CD14-positive monocyte (primary cell): ENCODE results near the gene RAPGEF6. TPM values are rescaled to one million over a fixed set of nuclear protein-coding genes. Genes with fewer than 3 reads are reported as not detected.

Experiments used
- DNase-seq, 3 donors: peaks; one replicate each; pipeline ENCODE4 v3.0.0-alpha.2; 2011 to 2022
- H2AFZ ChIP-seq: 2 replicates; pipeline ENCODE4 v1.6.0; 2012; ENCODE audit warnings: mild to moderate bottlenecking, low read depth, low read length, inconsistent platforms; ENCODE audit not compliant: insufficient read depth, poor library complexity, severe bottlenecking
- H3K27ac ChIP-seq, 2 donors: 1 replicate in 1 of 2; 2 replicates in 1 of 2; pipeline ENCODE4 v1.5.1; 2012 to 2013; ENCODE audit warnings: low read length in 2 of 2, control low read depth in 1 of 2, inconsistent platforms in 1 of 2, low read depth in 1 of 2, mild to moderate bottlenecking in 1 of 2
- H3K27me3 ChIP-seq, 2 donors: one replicate each; pipeline versions ENCODE4 v1.6.0 to v1.6.1; 2011 to 2013; ENCODE audit warnings: low read length in 2 of 2; ENCODE audit not compliant: control insufficient read depth in 2 of 2, insufficient read depth in 2 of 2
- H3K36me3 ChIP-seq, 2 donors: replicated peaks in 1 of 2; 1 replicate in 1 of 2; 2 replicates in 1 of 2; pipeline versions ENCODE4 v1.5.1 to v1.6.1; 2012 to 2013; ENCODE audit warnings: low read length in 2 of 2, control low read depth in 1 of 2, inconsistent platforms in 1 of 2, mild to moderate bottlenecking in 1 of 2; ENCODE audit not compliant: insufficient read depth in 2 of 2, control insufficient read depth in 1 of 2
- H3K4me1 ChIP-seq, 2 donors: 1 replicate in 1 of 2; 2 replicates in 1 of 2; pipeline versions ENCODE4 v1.5.1 to v1.6.1; 2012 to 2013; ENCODE audit warnings: low read length in 2 of 2, control low read depth in 1 of 2, inconsistent platforms in 1 of 2, mild to moderate bottlenecking in 1 of 2, moderate library complexity in 1 of 2; ENCODE audit not compliant: insufficient read depth in 2 of 2, control insufficient read depth in 1 of 2
- H3K4me2 ChIP-seq: replicated peaks from 2 replicates; pipeline ENCODE3; 2012; ENCODE audit warnings: low read length, moderate library complexity, mild to moderate bottlenecking; ENCODE audit not compliant: poor library complexity, severe bottlenecking; ENCODE audit errors: extremely low read depth
- H3K4me3 ChIP-seq, 3 experiments: fragments of 200-600 bp in 1 of 3; sonication (generic) in 1 of 3; replicated peaks in 1 of 3; 1 replicate in 2 of 3; 2 replicates in 1 of 3; pipeline ENCODE4 v1.5.1; 2011 to 2013; ENCODE audit warnings: low read length in 3 of 3, mild to moderate bottlenecking in 3 of 3, control low read depth in 2 of 3, low read depth in 2 of 3, inconsistent platforms in 1 of 3, moderate library complexity in 1 of 3
- H3K79me2 ChIP-seq: 2 replicates; pipeline ENCODE4 v1.6.0; 2012; ENCODE audit warnings: mild to moderate bottlenecking, control low read depth, inconsistent platforms, low read length, moderate library complexity; ENCODE audit not compliant: insufficient read depth
- H3K9ac ChIP-seq: 2 replicates; pipeline ENCODE4 v1.6.0; 2017; ENCODE audit warnings: low read length, mild to moderate bottlenecking; ENCODE audit not compliant: insufficient read depth, poor library complexity, severe bottlenecking
- H3K9me3 ChIP-seq, 2 donors: replicated peaks in 1 of 2; 1 replicate in 1 of 2; 2 replicates in 1 of 2; pipeline versions ENCODE4 v1.5.1 to v1.6.1; 2012 to 2013; ENCODE audit warnings: low read length in 2 of 2, control low read depth in 1 of 2; ENCODE audit not compliant: control insufficient read depth in 1 of 2, insufficient read depth in 1 of 2
- H4K20me1 ChIP-seq: 2 replicates; pipeline ENCODE4 v1.6.0; 2012; ENCODE audit warnings: mild to moderate bottlenecking, low read length, control low read depth, moderate library complexity; ENCODE audit not compliant: insufficient read depth
- H3K27ac Mint-ChIP-seq, 7 donors: one replicate each; pipeline ENCODE4 v1.8.0; 2020; ENCODE audit warnings: mild to moderate bottlenecking in 7 of 7, mixed read lengths in 7 of 7, moderate library complexity in 6 of 7, inconsistent platforms in 2 of 7
- H3K27me3 Mint-ChIP-seq, 3 donors: one replicate each; pipeline ENCODE4 v1.8.0; 2021 to 2022; ENCODE audit warnings: low read depth in 3 of 3, mild to moderate bottlenecking in 3 of 3, mixed read lengths in 3 of 3, moderate library complexity in 3 of 3, inconsistent platforms in 1 of 3
- H3K36me3 Mint-ChIP-seq, 2 donors: one replicate each; pipeline ENCODE4 v1.8.0; 2020; ENCODE audit warnings: mixed read lengths in 2 of 2, inconsistent platforms in 1 of 2, mild to moderate bottlenecking in 1 of 2
- H3K4me1 Mint-ChIP-seq: one replicate; pipeline ENCODE4 v1.8.0; 2020; ENCODE audit warnings: mild to moderate bottlenecking, mixed read lengths
- H3K4me3 Mint-ChIP-seq, 2 donors: one replicate each; pipeline ENCODE4 v1.8.0; 2020; ENCODE audit warnings: mild to moderate bottlenecking in 2 of 2, mixed read lengths in 2 of 2, moderate library complexity in 1 of 2
- H3K9me3 Mint-ChIP-seq, 7 donors: one replicate each; pipeline ENCODE4 v1.8.0; 2020 to 2022; ENCODE audit warnings: mixed read lengths in 7 of 7, mild to moderate bottlenecking in 6 of 7, moderate library complexity in 6 of 7, inconsistent platforms in 2 of 7
- CTCF ChIP-seq: fragments of 200-600 bp; IDR thresholded peaks from one replicate; pipeline ENCODE4 v1.8.0; 2022; ENCODE audit warnings: antibody characterized with exemption, mild to moderate bottlenecking
- WGBS: methylation state at CpG from one replicate; pipeline ENCODE4 v1.1.5; 2013; ENCODE audit warnings: missing lambda C conversion rate; ENCODE audit not compliant: insufficient coverage; 5-methylcytosine and 5-hydroxymethylcytosine counted together
- intact Hi-C, 2 donors: fragments of 100-400 bp; cut with micrococcal nuclease; formaldehyde crosslinking; loops; one replicate each; pipeline versions ENCODE4 v1.15.0 to v1.15.1; 2023
- polyA plus RNA-seq, 3 donors: library from polyadenylated mRNA; depleted of rRNA in 1 of 3; unstranded in 2 of 3; stranded (reverse) in 1 of 3; fragments of 300-500 nt in 2 of 3; fragments of >200 nt in 1 of 3; fragmentation: Illumina TruSeq in 2 of 3; gene quantifications; 1 replicate in 2 of 3; 2 replicates in 1 of 3; pipeline ENCODE4 v1.2.3, GENCODE V29; 2012 to 2021

Gene RAPGEF6
- polyA plus RNA-seq, 3 donors = 2.9 to 4.8 (median 4.8) TPM

DNA sequence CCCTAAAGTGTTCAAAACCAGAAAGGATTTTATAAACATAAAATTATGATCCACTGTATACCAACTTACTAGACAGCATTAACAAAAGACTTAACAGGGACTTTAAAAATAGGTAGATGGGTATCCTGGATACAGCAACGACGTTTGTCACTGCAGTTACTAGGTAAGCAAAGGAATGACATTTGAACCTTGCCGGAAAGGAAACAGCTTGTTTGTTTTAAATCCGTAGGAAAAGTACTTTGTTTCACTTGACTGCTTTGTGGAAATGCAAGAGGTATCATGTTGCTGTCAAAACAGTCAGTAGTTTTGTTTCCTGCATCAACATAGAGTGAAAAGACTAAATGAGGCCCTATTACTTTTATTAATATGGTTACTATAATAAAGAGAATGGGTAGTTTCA is 248.2 kb downstream of the RAPGEF6 start:
- peaks cover 59 to 76% of the 10 kb centered on the region in 2 donors for H3K36me3 ChIP-seq
- no peak overlapping the region for H3K9ac ChIP-seq
- Mint-ChIP-seq H3K27me3 (no peaks in the 10 kb centered on the region), H3K27ac (no peak overlapping the region), H3K36me3 (peaks cover 45 to 61% of the 10 kb centered on the region in 2 donors), H3K4me1 (peaks cover 9% of the 10 kb centered on the region), H3K4me3 (no peak overlapping the region), H3K9me3 (no peaks in the 10 kb centered on the region)
- no peak for TF ChIP-seq CTCF
- no peak overlapping the region for H3K4me3 ChIP-seq
- no peak overlapping the region for H2AFZ ChIP-seq
- no peak overlapping the region for H3K27ac ChIP-seq
- 100% methylated on average over 1 of the region's 4 CpGs for whole genome bisulfite sequencing
- no peak for DNase-seq
- intact Hi-C loops = loop anchor here in 1 of 2 donors (10.0 kb wide), 1 partner anchor 112 kb away; no protein-coding TSS in a partner anchor
- H3K27me3 ChIP-seq = no peaks in the 10 kb centered on the region
- no peak overlapping the region for H3K4me2 ChIP-seq
- no peaks in the 10 kb centered on the region for H3K9me3 ChIP-seq
- peaks cover 68% of the 10 kb centered on the region for H3K79me2 ChIP-seq
- peaks cover 44% of the 10 kb centered on the region for H4K20me1 ChIP-seq
- peaks cover 8% of the 10 kb centered on the region in 2 donors for H3K4me1 ChIP-seq

DNA sequence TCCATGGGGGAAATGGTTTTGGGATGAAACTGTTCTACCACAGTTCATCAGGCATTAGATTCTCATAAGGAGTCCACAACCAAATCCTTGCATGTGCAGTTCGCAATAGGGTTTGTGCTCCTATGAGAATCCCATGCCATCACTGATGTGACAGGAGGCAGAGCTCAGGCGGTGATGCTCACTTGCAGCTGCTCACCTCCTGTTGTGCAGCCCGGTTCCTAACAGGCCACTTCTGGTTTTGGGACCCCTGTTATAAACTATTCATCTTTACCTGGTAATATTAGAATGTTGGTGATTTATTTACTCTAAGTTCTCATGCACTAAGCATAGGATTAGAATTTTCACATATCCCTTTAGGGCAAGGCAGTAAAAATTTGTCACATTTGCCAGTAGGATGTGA is 248.9 kb downstream of the RAPGEF6 start:
- H3K79me2 ChIP-seq = peaks cover 74% of the 10 kb centered on the region
- H3K4me2 ChIP-seq = no peak overlapping the region
- Mint-ChIP-seq H3K4me1 (peaks cover 15% of the 10 kb centered on the region), H3K36me3 (peaks cover 43 to 59% of the 10 kb centered on the region in 2 donors), H3K4me3 (no peak overlapping the region), H3K9me3 (no peaks in the 10 kb centered on the region), H3K27me3 (no peaks in the 10 kb centered on the region), H3K27ac (peak overlapping the region in 1 of 7 donors; percentile 8)
- no peaks in the 10 kb centered on the region for H3K9me3 ChIP-seq
- intact Hi-C loops = loop anchor here in 1 of 2 donors (10.0 kb wide), 1 partner anchor 111 kb away; no protein-coding TSS in a partner anchor
- H3K9ac ChIP-seq = no peak overlapping the region
- no peak overlapping the region for H2AFZ ChIP-seq
- no peaks in the 10 kb centered on the region for H3K27me3 ChIP-seq
- peak overlapping the region in 1 of 2 donors; percentile 48 for H3K27ac ChIP-seq
- no peak overlapping the region for H3K4me3 ChIP-seq
- peaks cover 15% of the 10 kb centered on the region in 2 donors for H3K4me1 ChIP-seq
- peaks cover 44% of the 10 kb centered on the region for H4K20me1 ChIP-seq
- WGBS = 100% methylated on average over 2 of the region's 3 CpGs
- TF ChIP-seq CTCF = no peak
- H3K36me3 ChIP-seq = peaks cover 53 to 69% of the 10 kb centered on the region in 2 donors
- DNase-seq = no peak
